Transverse colon (tissue), 4 donors: ENCODE results near the gene IL20. TPM values are rescaled to one million over a fixed set of nuclear protein-coding genes. Genes with fewer than 3 reads are reported as not detected.

Experiments used
- DNase-seq: peaks from one replicate; pipeline ENCODE4 v3.0.0-alpha.2; 2019
- H3K27ac ChIP-seq, 4 donors: fragments of 200-600 bp; sonication (generic); 2 replicates each; pipeline ENCODE4 v1.5.1; 2016 to 2018; ENCODE audit warnings: inconsistent platforms in 4 of 4
- H3K27me3 ChIP-seq: fragments of 200-600 bp; sonication (generic); 2 replicates; pipeline ENCODE4 v1.5.1; 2017; ENCODE audit warnings: inconsistent platforms
- H3K36me3 ChIP-seq, 4 donors: fragments of 200-600 bp; sonication (generic); 2 replicates each; pipeline ENCODE4 v1.5.1; 2017 to 2019; ENCODE audit warnings: inconsistent platforms in 4 of 4
- H3K4me1 ChIP-seq, 4 donors: fragments of 200-600 bp; sonication (generic); 2 replicates each; pipeline ENCODE4 v1.5.1; 2017 to 2020; ENCODE audit warnings: inconsistent platforms in 4 of 4
- H3K4me3 ChIP-seq, 4 donors: fragments of 200-600 bp; sonication (generic); 1 replicate in 1 of 4; 2 replicates in 3 of 4; pipeline versions ENCODE4 v1.5.1 to v1.6.1; 2017 to 2019; ENCODE audit warnings: inconsistent platforms in 4 of 4
- H3K9me3 ChIP-seq, 2 donors: fragments of 200-600 bp; sonication (generic); 2 replicates each; pipeline ENCODE4 v1.5.1; 2017 to 2019; ENCODE audit warnings: inconsistent platforms in 2 of 2
- EP300 ChIP-seq: sonication (generic); formaldehyde crosslinking; IDR thresholded peaks from one replicate; pipeline ENCODE4 v1.6.1; 2017; ENCODE audit warnings: antibody characterized with exemption, low read depth
- POLR2A ChIP-seq: fragments of 450-650 bp; IDR thresholded peaks from one replicate; pipeline ENCODE4 v1.6.1; 2016; ENCODE audit warnings: antibody characterized with exemption, mild to moderate bottlenecking, moderate library complexity
- POLR2AphosphoS5 ChIP-seq, 3 donors: sonication (generic); formaldehyde crosslinking; IDR thresholded peaks; one replicate each; pipeline ENCODE4 v1.6.1; 2016; ENCODE audit warnings: antibody characterized with exemption in 3 of 3
- WGBS, 2 donors: methylation state at CpG; one replicate each; pipeline ENCODE4 v1.1.5; 2018; ENCODE audit warnings: low coverage in 1 of 2; 5-methylcytosine and 5-hydroxymethylcytosine counted together
- in situ Hi-C, 4 donors: fragments of 200-750 bp; cut with MboI; loops; one replicate each; pipeline versions ENCODE4 v1.15.0 to v1.15.1; 2017; ENCODE audit warnings: low sequenced_read_pairs in 3 of 4, low pct_ligation_motif_present in 1 of 4, low pct_unique_long_range_greater_than_20kb in 1 of 4
- intact Hi-C: fragments of 100-400 bp; cut with DNase I; formaldehyde crosslinking; loops from one replicate; pipeline ENCODE4 v1.15.1; 2023; ENCODE audit warnings: low total_unique reads
- total RNA-seq, 4 donors: library from RNA; depleted of rRNA; stranded (reverse); fragments of >200 nt; gene quantifications; one replicate each; pipeline ENCODE4 v1.1.0, GENCODE V29; 2016
- TF ChIP-seq, protein P1 (sequence below), 5 experiments: fragments of 200-600 bp in 3 of 5; fragments of 450-650 bp in 2 of 5; sonication (generic) in 3 of 5; IDR thresholded peaks; 1 replicate in 2 of 5; 2 replicates in 3 of 5; pipeline ENCODE4 v1.5.1; 2016 to 2017; ENCODE audit warnings: antibody characterized with exemption in 5 of 5, inconsistent platforms in 3 of 5, mild to moderate bottlenecking in 2 of 5, moderate library complexity in 1 of 5

Gene IL20
- total RNA-seq, 4 donors from 2014 or later = not detected

- no peak within 1 kb of the TSS for H3K27ac ChIP-seq
- no peak for DNase-seq
- in situ Hi-C loops (no loop called here), intact Hi-C loops (no loop called here)
- TF ChIP-seq POLR2A (no peak), EP300 (no peak), POLR2AphosphoS5 (IDR thresholded peaks at IDR 0.05) (no peak)
- TF ChIP-seq, protein P1, sequence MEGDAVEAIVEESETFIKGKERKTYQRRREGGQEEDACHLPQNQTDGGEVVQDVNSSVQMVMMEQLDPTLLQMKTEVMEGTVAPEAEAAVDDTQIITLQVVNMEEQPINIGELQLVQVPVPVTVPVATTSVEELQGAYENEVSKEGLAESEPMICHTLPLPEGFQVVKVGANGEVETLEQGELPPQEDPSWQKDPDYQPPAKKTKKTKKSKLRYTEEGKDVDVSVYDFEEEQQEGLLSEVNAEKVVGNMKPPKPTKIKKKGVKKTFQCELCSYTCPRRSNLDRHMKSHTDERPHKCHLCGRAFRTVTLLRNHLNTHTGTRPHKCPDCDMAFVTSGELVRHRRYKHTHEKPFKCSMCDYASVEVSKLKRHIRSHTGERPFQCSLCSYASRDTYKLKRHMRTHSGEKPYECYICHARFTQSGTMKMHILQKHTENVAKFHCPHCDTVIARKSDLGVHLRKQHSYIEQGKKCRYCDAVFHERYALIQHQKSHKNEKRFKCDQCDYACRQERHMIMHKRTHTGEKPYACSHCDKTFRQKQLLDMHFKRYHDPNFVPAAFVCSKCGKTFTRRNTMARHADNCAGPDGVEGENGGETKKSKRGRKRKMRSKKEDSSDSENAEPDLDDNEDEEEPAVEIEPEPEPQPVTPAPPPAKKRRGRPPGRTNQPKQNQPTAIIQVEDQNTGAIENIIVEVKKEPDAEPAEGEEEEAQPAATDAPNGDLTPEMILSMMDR (IDR thresholded peaks at IDR 0.05) = no peak
- no peaks in the 10 kb centered on the region for H3K36me3 ChIP-seq
- H3K9me3 ChIP-seq = no peaks in the 10 kb centered on the region
- peaks cover 6% of the 10 kb centered on the region for H3K27me3 ChIP-seq
- WGBS, 2 donors = 44 to 77% methylated on average over 3 to 4 of the region's 4 CpGs
- no peak within 1 kb of the TSS for H3K4me3 ChIP-seq
- peaks cover 0 to 7% (median 0%) of the 10 kb centered on the region in 4 donors for H3K4me1 ChIP-seq
These were observed 31.8 kb downstream of the IL20 start, which contains the start of gene IL24 for GRCh38 chr1:206897175-206897574. TSS of gene IL24 (plus strand) at chr1:206897443. CDS start at chr1:206897833, 390 bp downstream.

DNA sequence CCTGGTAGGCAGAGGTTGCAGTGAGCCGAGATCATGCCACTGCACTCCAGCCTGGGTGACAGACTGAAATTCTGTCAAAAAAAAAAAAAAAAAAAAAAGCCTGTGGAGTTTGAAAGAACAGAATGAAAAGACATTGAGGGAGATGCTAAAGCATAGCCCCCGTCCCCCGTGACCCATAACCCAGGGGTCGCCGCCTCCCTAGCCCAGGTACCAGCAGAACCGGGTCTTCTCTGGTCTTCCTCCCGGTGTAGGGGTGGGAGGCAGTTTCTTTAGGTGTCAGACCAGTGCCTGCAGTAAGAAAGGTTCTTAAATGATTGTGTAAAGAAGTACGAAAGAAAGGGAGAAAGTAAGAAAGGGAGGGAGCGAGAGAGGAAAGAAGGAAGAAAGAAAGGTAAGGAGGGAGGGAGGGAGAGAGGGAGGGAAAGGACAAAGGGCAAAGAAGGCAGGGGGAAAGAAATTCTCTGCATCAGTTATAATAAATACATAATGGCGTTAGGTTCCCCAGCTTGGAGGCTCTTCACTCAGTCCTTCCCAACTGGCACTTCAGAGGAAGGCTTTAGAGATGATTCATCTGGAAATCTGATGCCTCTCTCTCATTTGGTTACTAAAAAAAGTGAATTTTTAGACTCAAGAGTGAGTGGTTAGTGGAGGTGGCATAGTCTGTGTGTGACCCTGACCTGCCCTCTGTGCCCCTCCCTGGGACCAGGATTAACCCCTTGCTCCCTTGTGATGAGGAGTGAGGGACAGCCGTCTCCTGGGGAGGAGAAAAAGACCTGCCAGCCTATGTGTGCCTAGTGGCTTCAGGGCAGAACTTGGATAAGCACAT is 32.9 kb downstream of the IL20 start:
- intact Hi-C loops = no loop called here
- no peak for DNase-seq

DNA sequence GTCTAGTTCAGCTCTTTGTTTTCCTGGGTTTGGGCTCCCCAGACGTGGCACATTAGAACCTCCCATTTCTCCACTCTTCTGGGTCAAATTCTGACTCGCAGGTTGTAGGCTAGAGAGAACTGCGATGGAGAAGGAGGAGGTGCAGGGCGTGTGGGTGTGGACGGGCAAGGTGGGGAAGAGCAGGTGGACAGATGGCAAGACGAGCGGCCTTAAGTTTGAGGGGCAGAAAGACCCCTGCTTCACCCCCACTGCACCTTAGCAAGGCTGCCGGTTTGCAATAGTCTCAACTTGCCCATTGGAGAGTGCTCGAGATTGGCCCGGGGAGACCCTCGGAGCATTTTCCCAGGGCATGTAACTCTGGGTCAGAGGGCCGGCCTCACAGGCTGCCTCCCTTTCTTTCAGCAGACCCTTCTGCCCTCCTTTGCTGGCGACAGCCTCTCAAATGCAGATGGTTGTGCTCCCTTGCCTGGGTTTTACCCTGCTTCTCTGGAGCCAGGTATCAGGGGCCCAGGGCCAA is 33.5 kb downstream of the IL20 start:
- Histone ChIP-seq H3K27me3 (peaks cover 5% of the 10 kb centered on the region), H3K36me3 (no peaks in the 10 kb centered on the region), H3K4me3 (no peak overlapping the region), H3K4me1 (peaks cover 0 to 7% (median 0%) of the 10 kb centered on the region in 4 donors), H3K27ac (no peak overlapping the region), H3K9me3 (no peaks in the 10 kb centered on the region)
- intact Hi-C loops = no loop called here
- no peak for DNase-seq
- WGBS, 2 donors = 86% methylated on average over 13 of the region's 13 CpGs; no CpG with 5 or more reads in 1 of the 2 donors
- in situ Hi-C loops = no loop called here
- TF ChIP-seq POLR2A (no peak), EP300 (no peak), POLR2AphosphoS5 (IDR thresholded peaks at IDR 0.05) (no peak)
- TF ChIP-seq, protein P1 (IDR thresholded peaks at IDR 0.05) = no peak

More for the DNA sequence above, 32.9 kb downstream of the IL20 start:
- no peak overlapping the region for H3K27ac ChIP-seq
- peaks cover 5% of the 10 kb centered on the region for H3K27me3 ChIP-seq
- H3K9me3 ChIP-seq = no peaks in the 10 kb centered on the region
- TF ChIP-seq EP300 (no peak), POLR2A (no peak), POLR2AphosphoS5 (IDR thresholded peaks at IDR 0.05) (no peak)
- TF ChIP-seq, protein P1 (IDR thresholded peaks at IDR 0.05) = no peak
- 79 to 86% methylated on average over 4 to 11 of the region's 11 CpGs for WGBS, 2 donors
- no peaks in the 10 kb centered on the region for H3K36me3 ChIP-seq
- in situ Hi-C loops = no loop called here
- H3K4me3 ChIP-seq = no peak overlapping the region
- peaks cover 0 to 7% (median 0%) of the 10 kb centered on the region in 4 donors for H3K4me1 ChIP-seq

DNA sequence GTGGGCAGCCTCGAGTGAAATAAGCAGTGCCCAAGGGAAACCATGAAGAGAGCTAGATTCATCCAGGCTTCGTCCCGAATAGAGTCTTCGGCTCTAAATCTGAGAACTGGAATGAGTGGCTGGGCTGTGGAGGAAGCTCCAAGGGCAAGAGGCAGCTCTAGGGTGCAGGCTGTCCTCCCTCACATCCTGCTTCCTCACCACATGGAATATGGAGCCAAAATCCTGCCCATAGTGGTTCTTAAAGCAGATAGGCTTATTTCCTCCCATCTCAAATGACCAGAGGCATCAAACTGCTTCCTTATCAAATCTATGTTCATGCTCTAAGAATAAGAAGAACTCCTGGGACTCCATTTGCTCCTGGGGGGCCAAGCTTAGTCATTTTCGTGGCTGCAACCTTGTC is 34.3 kb downstream of the IL20 start:
- no peak for DNase-seq
- no peaks in the 10 kb centered on the region for H3K9me3 ChIP-seq
- H3K4me3 ChIP-seq = no peak overlapping the region
- WGBS, 2 donors = 66 to 85% methylated on average over 4 to 5 of the region's 5 CpGs
- in situ Hi-C loops = loop anchor here in 2 of 4 donors (25.0 kb wide), 2 partner anchors 162 to 262 kb away; partner anchors contain the start of gene DYRK3 (in 1 of the 2)
- H3K4me1 ChIP-seq = peaks cover 0 to 7% (median 0%) of the 10 kb centered on the region in 4 donors
- intact Hi-C loops = no loop called here
- TF ChIP-seq EP300 (no peak), POLR2AphosphoS5 (IDR thresholded peaks at IDR 0.05) (no peak), POLR2A (no peak)
- TF ChIP-seq, protein P1 (IDR thresholded peaks at IDR 0.05) = no peak
- H3K27me3 ChIP-seq = peaks cover 5% of the 10 kb centered on the region
- H3K27ac ChIP-seq = no peak overlapping the region
- no peaks in the 10 kb centered on the region for H3K36me3 ChIP-seq
